GM12875 (cell line): ENCODE results near the gene CEMIP.

Experiments used
- H3K4me3 ChIP-seq: one replicate; pipeline ENCODE4 v1.5.1; 2011; ENCODE audit warnings: low read depth, low read length, control low read depth
- CTCF ChIP-seq: IDR thresholded peaks from 2 replicates; pipeline ENCODE4 v1.5.1; 2011; ENCODE audit warnings: low read depth, mild to moderate bottlenecking, control low read depth, inconsistent platforms, low read length, moderate library complexity, borderline replicate concordance; ENCODE audit not compliant: insufficient read depth

Gene CEMIP

GRCh38 chr15:80936288-80937078 is 157.3 kb downstream of the CEMIP start:
- no peak for TF ChIP-seq CTCF
- no peak overlapping the region for H3K4me3 ChIP-seq

GRCh38 chr15:80937718-80938117 is 158.5 kb downstream of the CEMIP start:
- no peak for TF ChIP-seq CTCF

GRCh38 chr15:80939216-80939615 is 160.0 kb downstream of the CEMIP start:
- no peak overlapping the region for H3K4me3 ChIP-seq
- no peak for TF ChIP-seq CTCF

More at GRCh38 chr15:80937718-80938117, 158.5 kb downstream of the CEMIP start:
- no peak overlapping the region for H3K4me3 ChIP-seq

GRCh38 chr15:80940331-80940730 is 161.2 kb downstream of the CEMIP start:
- TF ChIP-seq CTCF = no peak
- no peak overlapping the region for H3K4me3 ChIP-seq

- no peak for TF ChIP-seq CTCF
- H3K4me3 ChIP-seq = no peak overlapping the region
Observed at GRCh38 chr15:80940851-80941250, 161.7 kb downstream of the CEMIP start.

- TF ChIP-seq CTCF = no peak
- H3K4me3 ChIP-seq = no peak overlapping the region
Observed at GRCh38 chr15:80942266-80942665, 163.1 kb downstream of the CEMIP start.
